ENCODE results near the gene FRZB. TPM values are rescaled to one million over a fixed set of nuclear protein-coding genes. Genes with fewer than 3 reads are reported as not detected.
"Not testable (repeated sequence)": the region's sequence is repeated elsewhere in the genome, so short reads cannot be mapped to it uniquely, and the experiment has no call there.

The FRZB gene
- total RNA-seq, 1 experiment from 2014 or later = 1.8 TPM

- intact Hi-C loops (cut with micrococcal nuclease; ENCODE audit: unreplicated experiment) = no loop called here
- H3K36me3 ChIP-seq (ENCODE audit: insufficient read depth, low read length, poor library complexity, severe bottlenecking) = no peaks in the 10 kb centered on the region
- ChIA-PET POLR2A (ENCODE audit: low non-redundant PET) (no interaction called here), CTCF (no interaction called here)
- H3K4me1 ChIP-seq (ENCODE audit: insufficient read depth, low read length, poor library complexity, severe bottlenecking) = peaks cover 3% of the 10 kb centered on the region
- no peak for DNase-seq (ENCODE audit: low spot score)
- H3K27me3 ChIP-seq (replicated peaks; ENCODE audit: insufficient read depth, low read depth, low read length, poor library complexity) = no peaks in the 10 kb centered on the region
- BruUV-seq (replicated peaks) = no TSS peak
- H3K27ac ChIP-seq (ENCODE audit: low read depth, low read length, poor library complexity, severe bottlenecking) = no peak overlapping the region
- peaks cover 4% of the 10 kb centered on the region for H3K9me3 ChIP-seq (ENCODE audit: low read depth, low read length, poor library complexity, severe bottlenecking)
- no peak overlapping the region for H3K4me3 ChIP-seq (ENCODE audit: low read depth, low read length, poor library complexity, severe bottlenecking)
- no peak for TF ChIP-seq EZH2 (IDR thresholded peaks at IDR 0.05; ENCODE audit: borderline replicate concordance, low read depth, low read length, poor library complexity, severe bottlenecking)
- TF ChIP-seq CTCF (conservative IDR thresholded peaks at IDR 0.05; ENCODE audit: low read depth, low read length) = no peak
These were observed 19.3 kb upstream of the FRZB start for GRCh38 chr2:182885771-182886170.

GRCh38 chr2:182883451-182883850 is 17.0 kb upstream of the FRZB start:
- Histone ChIP-seq H3K9me3 (ENCODE audit: low read depth, low read length, poor library complexity, severe bottlenecking) (peaks cover 4% of the 10 kb centered on the region), H3K27me3 (replicated peaks; ENCODE audit: insufficient read depth, low read depth, low read length, poor library complexity) (no peaks in the 10 kb centered on the region), H3K27ac (ENCODE audit: low read depth, low read length, poor library complexity, severe bottlenecking) (no peak overlapping the region), H3K36me3 (ENCODE audit: insufficient read depth, low read length, poor library complexity, severe bottlenecking) (no peaks in the 10 kb centered on the region), H3K4me1 (ENCODE audit: insufficient read depth, low read length, poor library complexity, severe bottlenecking) (no peaks in the 10 kb centered on the region), H3K4me3 (ENCODE audit: low read depth, low read length, poor library complexity, severe bottlenecking) (no peak overlapping the region)
- no peak for TF ChIP-seq CTCF (conservative IDR thresholded peaks at IDR 0.05; ENCODE audit: low read depth, low read length)
- TF ChIP-seq EZH2 (IDR thresholded peaks at IDR 0.05; ENCODE audit: borderline replicate concordance, low read depth, low read length, poor library complexity, severe bottlenecking) = no peak
- ChIA-PET POLR2A (ENCODE audit: low non-redundant PET) (no interaction called here), CTCF (no interaction called here)
- no peak for DNase-seq (ENCODE audit: low spot score)
- no TSS peak for BruUV-seq (replicated peaks)
- intact Hi-C loops (cut with micrococcal nuclease; ENCODE audit: unreplicated experiment) = no loop called here

GRCh38 chr2:182880100-182880499 is 13.7 kb upstream of the FRZB start:
- H3K27ac ChIP-seq (ENCODE audit: low read depth, low read length, poor library complexity, severe bottlenecking); DNase-seq (ENCODE audit: low spot score); intact Hi-C loops (cut with micrococcal nuclease; ENCODE audit: unreplicated experiment); H3K4me1 ChIP-seq (ENCODE audit: insufficient read depth, low read length, poor library complexity, severe bottlenecking); H3K36me3 ChIP-seq (ENCODE audit: insufficient read depth, low read length, poor library complexity, severe bottlenecking); POLR2A ChIA-PET (ENCODE audit: low non-redundant PET); H3K27me3 ChIP-seq (replicated peaks; ENCODE audit: insufficient read depth, low read depth, low read length, poor library complexity); H3K9me3 ChIP-seq (ENCODE audit: low read depth, low read length, poor library complexity, severe bottlenecking); H3K4me3 ChIP-seq (ENCODE audit: low read depth, low read length, poor library complexity, severe bottlenecking); CTCF ChIA-PET; BruUV-seq (replicated peaks): not testable (repeated sequence)

DNA sequence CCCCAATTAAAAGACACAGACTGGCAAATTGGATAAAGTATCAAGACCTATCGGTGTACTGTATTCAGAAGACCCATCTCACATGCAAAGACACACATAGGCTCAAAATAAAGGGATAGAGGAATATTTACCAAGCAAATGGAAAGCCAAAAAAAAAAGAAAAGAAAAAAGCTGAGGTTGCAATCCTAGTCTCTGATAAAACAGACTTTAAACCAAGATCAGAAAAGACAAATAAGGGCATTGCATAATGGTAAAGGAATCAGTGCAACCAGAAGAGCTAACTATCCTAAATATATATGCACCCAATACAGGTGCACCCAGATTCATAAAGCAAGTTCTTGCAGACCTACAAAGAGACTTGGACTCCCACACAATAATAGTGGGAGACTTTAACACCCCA is 10.2 kb upstream of the FRZB start:
- intact Hi-C loops (cut with micrococcal nuclease; ENCODE audit: unreplicated experiment); BruUV-seq (replicated peaks): not testable (repeated sequence)

More for the DNA sequence above, 10.2 kb upstream of the FRZB start:
- H3K4me1 ChIP-seq (ENCODE audit: insufficient read depth, low read length, poor library complexity, severe bottlenecking); DNase-seq (ENCODE audit: low spot score); H3K36me3 ChIP-seq (ENCODE audit: insufficient read depth, low read length, poor library complexity, severe bottlenecking); CTCF ChIA-PET; H3K4me3 ChIP-seq (ENCODE audit: low read depth, low read length, poor library complexity, severe bottlenecking); POLR2A ChIA-PET (ENCODE audit: low non-redundant PET); H3K9me3 ChIP-seq (ENCODE audit: low read depth, low read length, poor library complexity, severe bottlenecking); H3K27me3 ChIP-seq (replicated peaks; ENCODE audit: insufficient read depth, low read depth, low read length, poor library complexity); H3K27ac ChIP-seq (ENCODE audit: low read depth, low read length, poor library complexity, severe bottlenecking): not testable (repeated sequence)
